ENCODE data around the gene MIF4GD. TPM values are rescaled to one million over a fixed set of nuclear protein-coding genes. Genes with fewer than 3 reads are reported as not detected.
A peak's percentile ranks its signal among the peaks of the same experiment; 100 is the strongest.

The MIF4GD gene
- total and polyA plus RNA-seq, 2 of the 4 experiments (the other 2 are of a cell fraction): 4.1 to 6.9 TPM

GRCh38 chr17:75241143-75241430 is 29.9 kb downstream of the MIF4GD start:
- in situ Hi-C loops (cut with MboI; ENCODE audit: low sequenced_read_pairs) (no loop called here), intact Hi-C loops (cut with micrococcal nuclease) (no loop called here), dilution Hi-C loops (cut with HindIII; ENCODE audit: low sequenced_read_pairs, unreplicated experiment) (no loop called here)
- no peaks in the 10 kb centered on the region for H3K9me1 ChIP-seq (ENCODE audit: insufficient read depth, low read length)
- H4K91ac ChIP-seq (ENCODE audit: insufficient read depth, low read depth, low read length): no peak overlapping the region
- no peak overlapping the region for H2AFZ ChIP-seq (replicated peaks; ENCODE audit: low read length, poor library complexity)
- no peak overlapping the region for H3K18ac ChIP-seq (ENCODE audit: low read depth, low read length)
- no peak overlapping the region for H3K4me2 ChIP-seq (ENCODE audit: low read depth, low read length)
- no peaks in the 10 kb centered on the region for H3K4me1 ChIP-seq (ENCODE audit: control insufficient read depth, insufficient read depth, low read length)
- no peaks in the 10 kb centered on the region for H3K27me3 ChIP-seq (ENCODE audit: control insufficient read depth, insufficient read depth, low read length)
- no peak overlapping the region for H3K4me3 ChIP-seq (ENCODE audit: insufficient read depth, low read depth, low read length)
- POLR2A ChIA-PET (ENCODE audit: unreplicated experiment): no interaction called here
- TF ChIP-seq USF2 (IDR thresholded peaks at IDR 0.05; ENCODE audit: low read depth, low read length) (no peak), ELK1 (IDR thresholded peaks at IDR 0.05; ENCODE audit: borderline replicate concordance, low read depth, low read length) (no peak), CTCF (conservative IDR thresholded peaks at IDR 0.05; ENCODE audit: low read depth, low read length) (no peak), NFE2L2 (IDR thresholded peaks at IDR 0.05; ENCODE audit: low read depth, low read length) (no peak), RFX5 (IDR thresholded peaks at IDR 0.05; ENCODE audit: low read depth, low read length) (no peak), MAZ (IDR thresholded peaks at IDR 0.05; ENCODE audit: borderline replicate concordance, low read depth, low read length) (no peak), MAFK (IDR thresholded peaks at IDR 0.05; ENCODE audit: low read depth, low read length) (no peak), RAD21 (IDR thresholded peaks at IDR 0.05; ENCODE audit: low read length) (no peak), POLR2A (IDR thresholded peaks at IDR 0.05; ENCODE audit: low read depth, low read length) (no peak), FOS (IDR thresholded peaks at IDR 0.05; ENCODE audit: low read depth, low read length) (no peak), CEBPB (IDR thresholded peaks at IDR 0.05; ENCODE audit: low read depth, low read length) (no peak), BHLHE40 (IDR thresholded peaks at IDR 0.05; ENCODE audit: low read depth, low read length) (no peak), CHD1 (IDR thresholded peaks at IDR 0.05; ENCODE audit: low read depth, low read length) (no peak), RCOR1 (IDR thresholded peaks at IDR 0.05; ENCODE audit: insufficient replicate concordance, low read length) (no peak), MXI1 (IDR thresholded peaks at IDR 0.05; ENCODE audit: borderline replicate concordance, low read depth, low read length) (no peak), SMC3 (IDR thresholded peaks at IDR 0.05; ENCODE audit: low read depth, low read length) (no peak)
- DNase-seq (no peak), ATAC-seq (ENCODE audit: low read depth) (no peak)
- peaks cover 0 to 5% of the 10 kb centered on the region in 2 experiments; a peak in 1 of 4 replicates for H3K79me1 ChIP-seq (ENCODE audit: low read depth in 1 of 2, low read length in 2 of 2)
- H2BK20ac ChIP-seq (ENCODE audit: low read depth, low read length): no peak overlapping the region
- no peak overlapping the region for H3K14ac ChIP-seq (replicated peaks; ENCODE audit: low read depth, low read length)
- H2AK5ac ChIP-seq (ENCODE audit: low read depth, low read length): no peak overlapping the region
- no peak overlapping the region for H3K4ac ChIP-seq (ENCODE audit: low read depth, low read length)
- no TSS peak for BruUV-seq (replicated peaks)
- H3K9ac ChIP-seq (ENCODE audit: low read depth, low read length): no peak overlapping the region
- no peak overlapping the region for H4K8ac ChIP-seq (ENCODE audit: low read depth in 2 of 2, low read length in 2 of 2)
- no peak overlapping the region for H3K23ac ChIP-seq (ENCODE audit: low read depth, low read length)
- no peak overlapping the region for H2BK15ac ChIP-seq (ENCODE audit: low read depth, low read length)
- CTCF ChIA-PET: interaction anchor here (1.0 to 1.2 kb wide), 2 partner anchors 8 to 9 kb away, joined by 5 to 7 read pairs; no protein-coding TSS in a partner anchor
- H3K36me3 ChIP-seq (ENCODE audit: control insufficient read depth, insufficient read depth, low read length): peaks cover 91% of the 10 kb centered on the region
- H2BK120ac ChIP-seq (ENCODE audit: low read depth, low read length): no peak overlapping the region
- WGBS, 2 experiments (ENCODE audit: extremely low coverage in 2 of 2, insufficient read length in 1 of 2): 100% methylated on average over 3 of the region's 7 CpGs; no CpG with 5 or more reads in 1 of the 2 experiments
- H3K9me3 ChIP-seq (ENCODE audit: control insufficient read depth, insufficient read depth, low read length): no peaks in the 10 kb centered on the region
- no peak overlapping the region for H3K27ac ChIP-seq (ENCODE audit: insufficient read depth, low read length)
- H4K5ac ChIP-seq (ENCODE audit: low read depth, low read length): no peak overlapping the region
- no peak overlapping the region for H3K56ac ChIP-seq (ENCODE audit: extremely low read depth, insufficient read depth, low read length)
- H4K20me1 ChIP-seq (ENCODE audit: insufficient read depth, low read length): peaks cover 17% of the 10 kb centered on the region
- no peak overlapping the region for H2BK5ac ChIP-seq (ENCODE audit: low read depth, low read length, poor library complexity, severe bottlenecking)
- H2AK9ac ChIP-seq (replicated peaks; ENCODE audit: low read depth, low read length, poor library complexity): peak overlapping the region; percentile 59

Measured in IMR-90 (cell line).